Kidney epithelial cell (primary cell): Measurements from ENCODE around the gene KIAA0930. TPM values are rescaled to one million over a fixed set of nuclear protein-coding genes. Genes with fewer than 3 reads are reported as not detected.
"Not testable (repeated sequence)": the region's sequence is repeated elsewhere in the genome, so short reads cannot be mapped to it uniquely, and the experiment has no call there.

Experiments
- DNase-seq: peaks from one replicate; pipeline ENCODE4 v3.0.0-alpha.2; 2010; ENCODE audit warnings: low read depth
- H3K27me3 ChIP-seq: 2 replicates; pipeline ENCODE4 v1.6.0; 2011; ENCODE audit warnings: low read length; ENCODE audit not compliant: control insufficient read depth, insufficient read depth
- H3K36me3 ChIP-seq: 2 replicates; pipeline ENCODE4 v1.5.1; 2011; ENCODE audit warnings: low read length; ENCODE audit not compliant: control insufficient read depth, insufficient read depth
- H3K4me3 ChIP-seq: 2 replicates; pipeline ENCODE4 v1.5.1; 2011; ENCODE audit warnings: low read depth, mild to moderate bottlenecking, control low read depth, low read length
- CTCF ChIP-seq: IDR thresholded peaks from 2 replicates; pipeline ENCODE4 v1.5.1; 2011; ENCODE audit warnings: mild to moderate bottlenecking, moderate library complexity, low read length, control low read depth, inconsistent platforms; ENCODE audit not compliant: insufficient read depth, poor library complexity, severe bottlenecking
- total RNA-seq: library from RNA; depleted of rRNA; stranded (reverse); fragments of >200 nt; gene quantifications from 2 replicates; pipeline ENCODE4 v1.2.3, GENCODE V29; 2015

KIAA0930 gene
- total RNA-seq, 1 donor from 2014 or later: 61.1 TPM

GRCh38 chr22:45280587-45280980 is 39.9 kb upstream of the KIAA0930 start:
- DNase-seq: no peak
- no peak for TF ChIP-seq CTCF
- H3K4me3 ChIP-seq: no peak overlapping the region
- peaks cover 12% of the 10 kb centered on the region for H3K27me3 ChIP-seq
- no peaks in the 10 kb centered on the region for H3K36me3 ChIP-seq

GRCh38 chr22:45278125-45278524 is 37.4 kb upstream of the KIAA0930 start:
- DNase-seq: no peak
- no peaks in the 10 kb centered on the region for H3K36me3 ChIP-seq
- no peak overlapping the region for H3K4me3 ChIP-seq
- no peaks in the 10 kb centered on the region for H3K27me3 ChIP-seq
- no peak for TF ChIP-seq CTCF

- not testable (repeated sequence) for H3K4me3 ChIP-seq, H3K36me3 ChIP-seq, DNase-seq, H3K27me3 ChIP-seq
Measured at GRCh38 chr22:45277720-45278119, 37.0 kb upstream of the KIAA0930 start.

- Histone ChIP-seq H3K27me3 (peaks cover 4% of the 10 kb centered on the region), H3K4me3 (no peak overlapping the region), H3K36me3 (no peaks in the 10 kb centered on the region)
- no peak for DNase-seq
- no peak for TF ChIP-seq CTCF
Measured at GRCh38 chr22:45276507-45277105, 35.9 kb upstream of the KIAA0930 start.

GRCh38 chr22:45273452-45274075 is 32.9 kb upstream of the KIAA0930 start:
- no peak for TF ChIP-seq CTCF
- Histone ChIP-seq H3K4me3 (no peak overlapping the region), H3K27me3 (peaks cover 15% of the 10 kb centered on the region), H3K36me3 (no peaks in the 10 kb centered on the region)
- DNase-seq: no peak

- Histone ChIP-seq H3K27me3 (peaks cover 17% of the 10 kb centered on the region), H3K36me3 (no peaks in the 10 kb centered on the region), H3K4me3 (no peak overlapping the region)
- no peak for DNase-seq
- no peak for TF ChIP-seq CTCF
Measured at GRCh38 chr22:45272498-45272897, 31.8 kb upstream of the KIAA0930 start.
